ENCODE measurements around the gene TSPAN5.

The TSPAN5 gene

DNA sequence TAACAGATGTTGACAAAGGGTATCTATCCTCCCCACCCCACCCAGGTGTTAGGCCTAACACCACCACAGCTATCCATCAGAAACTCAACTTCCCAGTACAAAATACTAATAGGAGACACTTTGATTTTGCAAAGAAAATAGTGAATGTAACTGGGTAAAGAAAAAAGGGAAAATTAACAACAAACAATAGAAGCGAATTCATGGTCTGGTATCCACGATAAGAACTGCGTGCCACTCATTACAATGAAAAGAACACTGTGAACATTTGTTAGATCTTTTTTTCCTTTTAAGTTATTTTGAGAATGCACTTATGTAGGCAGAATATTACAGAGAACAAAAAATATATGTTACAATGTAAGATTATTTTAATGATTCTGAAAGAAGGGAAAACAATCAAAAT is 12.0 kb downstream of the TSPAN5 start:
- in situ Hi-C loops (cut with MboI; ENCODE audit: low sequenced_read_pairs), result no loop called here

DNA sequence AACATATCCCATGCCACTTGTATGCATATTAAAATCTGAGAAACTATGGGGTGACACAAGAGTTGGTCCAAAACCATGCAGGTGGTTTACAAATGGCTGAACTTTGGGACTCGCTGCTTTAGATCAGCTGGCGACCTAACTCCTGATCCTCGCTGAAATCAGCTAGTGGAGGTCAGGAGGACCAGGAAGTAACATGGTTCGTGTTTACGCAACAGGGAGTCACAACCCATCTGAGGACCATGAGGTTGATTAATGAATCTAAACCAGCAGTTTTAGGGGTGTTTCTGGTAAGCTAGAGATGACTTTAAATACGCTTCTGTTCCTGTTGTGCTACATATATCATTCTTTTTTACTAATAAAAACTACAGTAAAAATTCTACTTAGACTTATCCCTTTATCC is 12.9 kb downstream of the TSPAN5 start:
- in situ Hi-C loops (cut with MboI; ENCODE audit: low sequenced_read_pairs), result no loop called here

- in situ Hi-C loops (cut with MboI; ENCODE audit: low sequenced_read_pairs), result no loop called here
Observed at GRCh38 chr4:98643755-98644154, 14.7 kb downstream of the TSPAN5 start.

- in situ Hi-C loops (cut with MboI; ENCODE audit: low sequenced_read_pairs), result no loop called here
Observed at GRCh38 chr4:98642991-98643426, 15.4 kb downstream of the TSPAN5 start.

DNA sequence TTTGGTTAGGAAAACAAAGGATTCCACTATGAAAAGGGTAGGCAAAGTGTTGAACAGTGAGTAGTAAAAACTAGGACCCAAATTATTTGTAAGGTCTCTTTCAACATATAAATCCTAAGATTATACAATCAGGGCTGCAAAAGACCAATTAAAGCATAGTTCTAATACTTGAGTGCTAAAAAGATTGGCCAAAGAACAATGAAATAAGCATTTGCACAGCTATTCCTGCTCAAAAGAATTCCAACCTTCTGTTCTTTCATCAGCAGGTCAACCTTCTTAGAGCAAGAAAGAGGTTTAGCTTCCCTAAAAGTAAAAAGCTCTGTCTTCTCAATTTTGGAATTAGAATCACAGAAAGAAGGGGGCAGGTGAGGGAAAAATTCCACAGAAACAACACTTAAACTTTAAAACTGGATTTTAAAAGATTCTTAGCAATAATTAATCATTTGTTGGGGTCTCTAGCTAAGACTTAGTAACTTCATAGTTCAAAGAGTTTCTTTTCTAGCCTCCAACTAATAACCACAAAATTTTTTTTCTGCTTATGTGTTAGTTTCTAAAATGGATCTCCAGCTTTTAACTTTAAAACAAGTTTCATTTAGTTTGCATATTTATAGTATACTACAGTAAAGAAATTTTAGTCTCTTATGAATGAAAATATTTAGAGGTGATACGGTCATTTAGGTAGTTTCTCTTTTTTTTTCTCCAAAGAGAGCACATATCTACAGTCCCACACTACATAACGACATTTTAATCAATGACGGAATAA is 16.3 kb downstream of the TSPAN5 start:
- in situ Hi-C loops (cut with MboI; ENCODE audit: low sequenced_read_pairs), result no loop called here

DNA sequence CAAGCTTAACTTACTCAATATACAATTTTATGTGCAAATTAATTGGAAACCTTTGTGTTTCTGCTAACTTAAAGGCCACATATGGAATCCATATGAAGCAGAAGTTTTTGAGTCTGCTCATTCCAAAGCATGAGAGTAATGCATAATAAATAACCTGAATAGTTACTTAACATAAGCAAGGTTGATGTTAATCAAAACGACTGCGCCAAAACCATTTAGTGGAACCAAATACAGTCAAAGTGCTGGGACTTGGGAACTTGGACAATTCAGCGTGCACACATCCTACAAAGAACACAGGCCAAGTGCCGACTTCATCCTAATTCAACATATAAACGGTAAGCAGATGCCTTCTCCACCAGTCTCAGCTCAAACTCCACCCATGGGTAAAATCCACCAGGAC is 17.0 kb downstream of the TSPAN5 start:
- in situ Hi-C loops (cut with MboI; ENCODE audit: low sequenced_read_pairs), result no loop called here

- in situ Hi-C loops (cut with MboI; ENCODE audit: low sequenced_read_pairs), result no loop called here
Observed at GRCh38 chr4:98639523-98639922, 18.9 kb downstream of the TSPAN5 start.

GRCh38 chr4:98639108-98639507 is 19.3 kb downstream of the TSPAN5 start:
- in situ Hi-C loops (cut with MboI; ENCODE audit: low sequenced_read_pairs), result no loop called here

GRCh38 chr4:98638661-98639060 is 19.8 kb downstream of the TSPAN5 start:
- in situ Hi-C loops (cut with MboI; ENCODE audit: low sequenced_read_pairs), result no loop called here

DNA sequence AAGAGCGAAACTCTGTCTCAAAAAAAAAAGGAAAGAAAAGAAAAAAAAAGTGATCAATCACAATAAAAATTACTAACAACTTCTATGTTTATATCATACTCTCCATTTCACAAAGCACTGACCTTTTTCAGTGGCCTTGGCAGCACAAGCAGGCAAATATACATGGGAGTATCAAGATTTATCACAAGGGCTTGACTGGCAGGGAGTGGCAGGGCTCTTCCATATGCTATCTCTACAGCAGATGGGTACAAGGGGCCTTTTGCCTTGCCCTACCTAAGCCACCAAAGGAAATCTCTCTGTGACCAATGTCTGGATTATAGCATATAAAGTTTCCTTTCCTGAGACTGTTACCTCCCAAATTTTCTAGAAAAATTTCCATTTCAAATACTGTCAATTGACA is 24.4 kb downstream of the TSPAN5 start:
- in situ Hi-C loops (cut with MboI; ENCODE audit: low sequenced_read_pairs), result no loop called here

DNA sequence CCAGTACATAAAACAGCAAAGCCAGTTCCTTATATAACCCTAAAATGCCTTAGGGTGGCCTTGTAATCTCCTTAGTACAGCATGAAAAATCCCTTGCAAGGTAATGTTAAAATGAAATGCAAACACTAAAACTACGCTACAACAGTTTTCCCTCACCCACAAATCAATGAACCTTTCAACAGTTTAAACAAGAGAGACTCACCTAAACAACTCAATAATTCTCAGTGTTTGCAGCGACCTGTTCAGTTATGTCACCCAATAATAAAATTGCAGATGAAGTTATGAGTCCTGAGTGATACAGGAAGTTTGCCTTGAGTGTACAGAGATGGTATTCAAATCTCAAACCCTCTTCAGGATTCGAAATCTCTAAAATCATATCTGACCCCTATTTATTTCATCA is 25.3 kb downstream of the TSPAN5 start:
- in situ Hi-C loops (cut with MboI; ENCODE audit: low sequenced_read_pairs), result no loop called here

GRCh38 chr4:98632258-98632657 is 26.2 kb downstream of the TSPAN5 start:
- in situ Hi-C loops (cut with MboI; ENCODE audit: low sequenced_read_pairs), result no loop called here

DNA sequence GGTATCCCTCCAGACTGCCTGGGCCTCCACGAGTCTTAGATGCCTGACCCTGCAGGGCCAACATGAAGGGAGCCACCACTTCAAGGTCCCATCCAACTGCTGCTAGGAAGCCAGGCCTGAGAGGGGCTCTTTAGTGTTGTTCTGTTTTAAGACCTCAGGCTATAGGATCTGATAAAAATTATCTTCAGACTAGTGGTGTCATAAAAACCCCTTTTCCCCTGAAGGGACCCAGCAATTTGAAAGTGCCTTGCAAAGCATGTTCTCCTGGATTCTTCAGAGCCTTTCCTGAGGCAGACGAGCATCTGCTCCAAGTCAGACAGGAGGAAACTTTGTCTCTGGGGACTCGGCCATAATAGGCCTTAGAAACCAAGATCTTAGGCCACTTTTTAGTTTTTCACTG is 26.9 kb downstream of the TSPAN5 start:
- in situ Hi-C loops (cut with MboI; ENCODE audit: low sequenced_read_pairs), result no loop called here

DNA sequence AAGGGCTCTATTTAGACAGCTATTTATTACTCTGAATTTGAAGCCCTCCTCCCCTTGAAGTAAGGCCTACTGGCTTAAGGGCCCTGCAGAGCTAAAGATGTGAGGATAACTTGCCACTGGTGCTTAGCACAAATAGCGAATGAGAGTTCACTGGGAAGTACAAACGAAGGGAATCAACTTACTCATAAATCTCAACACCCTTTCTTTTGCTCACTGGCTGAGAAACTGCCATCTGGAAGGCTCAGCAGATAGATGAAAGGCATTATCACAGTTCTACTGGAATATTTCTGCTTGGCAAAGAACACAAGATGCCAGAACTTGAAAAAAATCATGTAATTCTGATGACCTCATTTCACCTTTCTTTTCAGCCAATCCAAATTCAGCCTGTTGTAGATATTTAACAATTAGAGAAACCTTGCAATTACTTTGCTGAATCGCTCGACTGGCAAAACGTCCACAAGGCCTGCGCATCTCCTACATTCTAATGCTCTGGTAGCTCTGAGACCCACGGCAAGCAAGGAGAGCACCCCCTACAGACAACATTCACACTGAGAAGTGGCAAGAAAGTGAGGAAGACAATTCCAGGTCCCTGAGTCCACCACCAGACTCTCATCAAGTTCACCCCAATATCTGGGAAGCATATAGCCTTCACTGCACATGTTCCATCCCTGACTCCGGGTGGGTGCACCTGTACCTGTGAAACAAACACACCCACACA is 27.5 kb downstream of the TSPAN5 start:
- in situ Hi-C loops (cut with MboI; ENCODE audit: low sequenced_read_pairs), result no loop called here

DNA sequence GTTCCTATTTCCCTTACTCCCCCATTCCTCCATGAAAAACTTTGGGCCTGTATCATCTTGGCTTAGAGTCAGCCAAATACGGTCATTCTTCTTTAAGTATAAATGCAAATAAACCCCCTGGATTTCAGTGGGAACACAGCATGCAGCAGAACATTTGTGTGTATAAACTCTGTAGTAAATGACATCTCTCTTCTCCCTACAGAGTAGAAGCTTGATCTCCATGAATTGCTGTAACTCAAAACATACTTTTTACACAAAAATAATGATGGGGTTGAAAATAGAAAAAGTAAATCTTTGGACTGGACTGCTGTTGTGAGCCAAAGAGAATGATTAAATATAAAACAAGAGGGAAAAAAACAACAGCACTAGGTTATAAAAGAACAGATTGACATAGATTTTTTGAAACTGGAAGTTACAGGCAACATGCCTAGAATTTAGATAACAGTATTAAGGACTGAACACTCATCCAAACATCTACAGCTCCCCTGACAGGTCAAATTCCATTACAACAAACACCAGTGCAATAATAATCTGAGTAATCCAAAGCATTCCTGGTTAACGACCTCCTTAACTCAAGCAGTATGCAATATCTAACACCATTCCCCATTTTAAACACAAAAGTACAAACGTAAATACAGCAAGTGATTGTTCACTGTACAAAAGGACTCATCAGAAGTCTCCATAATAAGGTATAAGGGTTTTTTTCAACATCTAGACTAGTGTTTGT is 30.7 kb downstream of the TSPAN5 start:
- in situ Hi-C loops (cut with MboI; ENCODE audit: low sequenced_read_pairs), result no loop called here

DNA sequence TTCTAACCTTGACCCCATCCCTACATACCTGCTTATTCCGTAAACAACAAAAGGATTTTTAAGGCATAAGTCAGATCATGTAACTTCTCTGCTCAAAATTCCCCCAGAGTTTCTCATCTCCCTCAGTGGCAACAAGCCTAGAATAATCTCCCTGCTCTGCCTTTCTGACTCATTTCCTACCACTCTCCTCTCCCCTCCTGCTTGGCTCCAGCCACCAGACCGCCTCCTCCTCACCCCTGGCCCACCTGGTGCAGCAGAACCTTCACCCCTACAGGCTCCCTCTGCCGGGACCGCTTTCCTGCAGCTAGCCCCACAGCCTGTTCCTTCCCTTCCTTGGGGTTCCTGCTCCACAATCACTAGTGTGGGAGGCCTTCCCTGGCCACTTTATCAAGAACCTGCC is 32.1 kb downstream of the TSPAN5 start:
- in situ Hi-C loops (cut with MboI; ENCODE audit: low sequenced_read_pairs), result no loop called here

DNA sequence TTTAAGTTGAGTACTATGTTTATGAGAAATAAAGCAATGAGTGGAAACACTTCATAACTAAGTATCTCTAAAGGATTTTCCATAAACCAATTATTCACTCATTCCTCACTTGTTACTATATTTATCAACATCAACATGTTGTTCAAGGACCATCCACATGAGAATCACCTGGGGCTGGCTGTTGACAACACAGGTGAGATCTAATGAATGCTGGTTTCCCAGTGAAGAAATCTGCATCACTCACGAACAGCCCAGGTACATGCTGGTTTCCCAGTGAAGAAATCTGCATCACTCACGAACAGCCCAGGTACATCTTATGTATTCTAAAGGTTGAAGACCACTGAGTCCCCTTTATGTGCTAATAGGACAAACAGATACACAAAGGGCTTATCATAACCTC is 32.5 kb downstream of the TSPAN5 start:
- in situ Hi-C loops (cut with MboI; ENCODE audit: low sequenced_read_pairs), result no loop called here

DNA sequence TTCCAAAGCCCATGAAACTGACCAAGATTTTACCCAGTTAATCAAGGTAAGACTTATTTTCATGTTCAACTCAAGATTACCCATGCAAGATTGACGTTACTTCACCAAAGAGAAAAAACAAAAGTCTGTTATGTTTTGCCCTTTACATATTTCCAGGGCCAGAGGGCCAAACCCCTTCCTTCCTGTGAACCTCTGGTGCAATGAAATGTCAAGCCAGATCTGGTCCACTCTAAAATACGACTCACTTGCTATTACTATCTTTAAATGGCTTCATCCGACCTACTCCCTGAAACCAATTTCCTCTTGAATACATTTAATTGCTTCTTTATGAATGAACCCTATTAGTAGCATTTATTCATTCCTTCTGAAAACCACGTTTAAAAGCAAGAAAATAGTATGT is 33.0 kb downstream of the TSPAN5 start:
- in situ Hi-C loops (cut with MboI; ENCODE audit: low sequenced_read_pairs), result no loop called here

DNA sequence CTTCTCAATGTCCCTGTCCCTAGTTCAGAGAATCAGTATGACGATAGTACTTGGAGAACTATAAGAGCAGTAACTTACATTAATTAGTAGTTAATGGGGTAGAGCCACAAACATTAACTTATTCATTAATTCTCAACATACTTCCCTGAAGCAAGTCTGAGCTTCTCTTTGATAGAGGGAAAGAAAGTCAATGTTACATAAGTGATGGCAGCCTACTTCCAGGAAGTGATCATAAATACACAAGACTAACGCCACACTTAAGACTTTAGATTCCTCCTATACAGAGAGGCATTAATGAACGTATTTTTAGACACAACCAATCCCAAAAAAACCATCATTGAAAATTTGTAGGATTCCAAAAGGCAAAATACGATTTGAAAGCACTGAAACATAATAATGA is 33.8 kb downstream of the TSPAN5 start:
- in situ Hi-C loops (cut with MboI; ENCODE audit: low sequenced_read_pairs), result no loop called here

GRCh38 chr4:98624144-98624543 is 34.3 kb downstream of the TSPAN5 start:
- in situ Hi-C loops (cut with MboI; ENCODE audit: low sequenced_read_pairs), result no loop called here

DNA sequence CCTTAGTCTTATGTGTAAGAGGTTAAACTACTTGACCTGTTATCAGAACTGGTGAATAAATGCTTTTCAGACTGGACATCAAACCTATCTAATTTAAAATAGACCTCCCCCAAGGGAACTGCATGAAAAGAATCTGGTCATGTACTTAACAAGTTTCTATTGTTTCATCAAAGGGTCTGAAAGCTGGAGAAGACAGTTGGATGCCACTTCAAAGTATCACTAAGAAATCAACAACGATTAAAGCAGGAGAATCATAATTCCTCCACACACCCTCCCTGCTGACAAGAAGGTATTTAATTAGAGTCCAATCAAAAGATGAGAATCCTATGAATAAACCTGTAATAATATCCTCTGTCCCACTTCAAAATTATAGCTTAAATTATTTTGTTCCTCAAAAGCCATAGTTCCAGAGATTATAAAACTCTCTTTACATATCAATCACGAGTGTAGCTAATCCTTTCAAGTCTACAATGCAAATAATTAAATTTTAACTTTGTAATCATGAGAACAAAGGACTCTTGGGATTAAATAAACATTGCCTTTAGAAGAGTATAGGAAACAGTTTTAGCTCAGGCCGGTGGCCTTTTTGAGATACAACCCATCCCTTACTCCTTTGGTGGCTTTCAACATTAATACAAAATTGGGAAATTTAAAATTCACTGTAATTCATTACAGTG is 35.1 kb downstream of the TSPAN5 start:
- in situ Hi-C loops (cut with MboI; ENCODE audit: low sequenced_read_pairs), result no loop called here

Data from HL-60/S4 (cell line).